HCT116 (cell line): Measurements from ENCODE around the gene CTBP1. TPM values are rescaled to one million over a fixed set of nuclear protein-coding genes. Genes with fewer than 3 reads are reported as not detected.

Experiments
- ATAC-seq: fragments of 200-7000 bp; cut with Tn5 transposase; 2 replicates; pipeline ENCODE4 v1.9.1; 2020; ENCODE audit warnings: mild to moderate bottlenecking, moderate library complexity
- BruUV-seq: library from RNA; stranded (reverse); fragments of 400-500 nt; replicated peaks from 2 replicates; lab custom pipeline; 2021; lab: Mats Ljungman, UMichigan
- CTCF ChIA-PET: fragments of 300-600 bp; sonication (Branson Sonifier 250); formaldehyde crosslinking; loops from one replicate; lab custom pipeline; 2021; ENCODE audit warnings: antibody characterized with exemption; lab: Charles Lee
- POLR2A ChIA-PET: fragments of 300-600, 350-600 bp; sonication (Branson Sonifier 250); formaldehyde crosslinking; loops from one replicate; lab custom pipeline; 2021; ENCODE audit warnings: antibody characterized with exemption; lab: Charles Lee
- RAD21 ChIA-PET, 2 experiments: fragments of 300-600 bp; sonication (Branson Sonifier 250); formaldehyde crosslinking; loops; one replicate each; lab custom pipeline; 2023; ENCODE audit warnings: low total read pairs in 2 of 2; ENCODE audit not compliant: uncharacterized antibody in 2 of 2, unreplicated experiment in 2 of 2, low non-redundant PET in 1 of 2; lab: Charles Lee
- DNase-seq: peaks from one replicate; pipeline ENCODE4 v3.0.0-alpha.2; 2010; ENCODE audit warnings: low read depth, low spot score
- H2AFZ ChIP-seq: fragments of 200-600 bp; shearing (Covaris generic), sonication (generic); 2 replicates; pipeline ENCODE4 v1.6.1; 2017; ENCODE audit warnings: low read depth, mixed run types, mixed read lengths, antibody characterized with exemption, low read length; ENCODE audit not compliant: poor library complexity, severe bottlenecking
- H3K27ac ChIP-seq: 2 replicates; pipeline ENCODE4 v1.5.1; 2012; ENCODE audit warnings: low read depth, low read length
- H3K27me3 ChIP-seq: fragments of 200-600 bp; sonication (generic); 2 replicates; pipeline ENCODE4 v1.6.1; 2016; ENCODE audit warnings: mixed run types, low read length, mixed read lengths; ENCODE audit not compliant: insufficient read depth
- H3K36me3 ChIP-seq, 2 experiments: fragments of 200-500 bp in 1 of 2; fragments of 200-600 bp in 1 of 2; sonication (Bioruptor generic) in 1 of 2; sonication (generic) in 1 of 2; 2 replicates each; pipeline versions ENCODE4 v1.5.1 to v1.6.1; 2014 to 2016; ENCODE audit warnings: low read length in 2 of 2, inconsistent platforms in 1 of 2, mixed read lengths in 1 of 2, mixed run types in 1 of 2; ENCODE audit not compliant: insufficient read depth in 2 of 2, control insufficient read depth in 1 of 2
- H3K4me1 ChIP-seq, 2 experiments: fragments of 200-600 bp in 1 of 2; sonication (generic) in 1 of 2; 2 replicates each; pipeline versions ENCODE4 v1.5.1 to v1.6.1; 2012 to 2017; ENCODE audit warnings: low read length in 2 of 2, inconsistent platforms in 1 of 2, mild to moderate bottlenecking in 1 of 2, mixed read lengths in 1 of 2, mixed run types in 1 of 2, moderate library complexity in 1 of 2; ENCODE audit not compliant: insufficient read depth in 2 of 2, control insufficient read depth in 1 of 2
- H3K4me2 ChIP-seq: fragments of 200-600 bp; sonication (generic); 2 replicates; pipeline ENCODE4 v1.6.1; 2017; ENCODE audit warnings: mixed run types, low read length, mixed read lengths
- H3K4me3 ChIP-seq, 2 experiments: fragments of 200-600 bp in 1 of 2; sonication (generic) in 1 of 2; replicated peaks in 1 of 2; 2 replicates each; pipeline ENCODE4 v1.5.1; 2011 to 2016; ENCODE audit warnings: low read length in 2 of 2, control low read depth in 1 of 2, low read depth in 1 of 2, mild to moderate bottlenecking in 1 of 2, mixed read lengths in 1 of 2, mixed run types in 1 of 2
- H3K79me2 ChIP-seq: fragments of 200-600 bp; sonication (generic); 2 replicates; pipeline ENCODE4 v1.6.1; 2017; ENCODE audit warnings: mild to moderate bottlenecking, mixed run types, low read length, moderate library complexity, mixed read lengths; ENCODE audit not compliant: insufficient read depth
- H3K9ac ChIP-seq: fragments of 200-600 bp; sonication (generic); 2 replicates; pipeline ENCODE4 v1.6.1; 2016; ENCODE audit warnings: low read length, mixed read lengths
- H3K9me2 ChIP-seq: fragments of 200-600 bp; sonication (generic), shearing (Covaris generic); 2 replicates; pipeline ENCODE4 v1.6.1; 2017; ENCODE audit warnings: mixed run types, mild to moderate bottlenecking, moderate library complexity; ENCODE audit not compliant: insufficient read depth
- H3K9me3 ChIP-seq, 2 experiments: fragments of 200-500 bp in 1 of 2; fragments of 200-600 bp in 1 of 2; sonication (Bioruptor generic) in 1 of 2; sonication (generic) in 1 of 2; 2 replicates each; pipeline ENCODE4 v1.6.1; 2014 to 2017; ENCODE audit warnings: low read length in 2 of 2, mixed read lengths in 2 of 2, inconsistent platforms in 1 of 2, low read depth in 1 of 2, mild to moderate bottlenecking in 1 of 2, mixed run types in 1 of 2, moderate library complexity in 1 of 2; ENCODE audit not compliant: control insufficient read depth in 1 of 2, insufficient read depth in 1 of 2
- H4K20me1 ChIP-seq: fragments of 200-600 bp; sonication (generic), shearing (Covaris generic); 2 replicates; pipeline ENCODE4 v1.6.1; 2017; ENCODE audit warnings: mixed run types, mild to moderate bottlenecking, moderate library complexity; ENCODE audit not compliant: insufficient read depth
- EGR1 ChIP-seq: IDR thresholded peaks from 2 replicates; pipeline ENCODE4 v1.6.1; 2012; ENCODE audit warnings: low read depth
- ELF1 ChIP-seq: IDR thresholded peaks from 2 replicates; pipeline ENCODE4 v1.6.1; 2012; ENCODE audit warnings: low read depth, borderline replicate concordance
- POLR2AphosphoS5 ChIP-seq: IDR thresholded peaks from 2 replicates; pipeline ENCODE4 v1.6.1; 2011; ENCODE audit warnings: mild to moderate bottlenecking, low read depth, low read length, moderate library complexity
- SIN3A ChIP-seq: IDR thresholded peaks from 2 replicates; pipeline ENCODE4 v1.6.1; 2012; ENCODE audit warnings: low read depth
- ZNF274 ChIP-seq: fragments of 200-500 bp; sonication (Bioruptor generic); IDR thresholded peaks from 2 replicates; pipeline ENCODE4 v1.6.1; 2014; ENCODE audit warnings: mild to moderate bottlenecking, low read depth, low read length, inconsistent platforms
- intact Hi-C: fragments of 100-400 bp; cut with micrococcal nuclease; formaldehyde crosslinking; loops from 2 replicates; pipeline ENCODE4 v1.10.0; 2022
- total RNA-seq: library from RNA; stranded (reverse); gene quantifications from one replicate; pipeline ENCODE4 v1.2.1, GENCODE V29; 2021; ENCODE audit not compliant: unreplicated experiment
- TF ChIP-seq, protein P1 (sequence below): IDR thresholded peaks from 2 replicates; pipeline ENCODE4 v1.6.1; 2011; ENCODE audit warnings: mild to moderate bottlenecking, low read length, moderate library complexity; ENCODE audit not compliant: insufficient replicate concordance; ENCODE audit errors: extremely low read depth

CTBP1 gene
- total RNA-seq, 1 experiment from 2014 or later = 175 TPM

DNA sequence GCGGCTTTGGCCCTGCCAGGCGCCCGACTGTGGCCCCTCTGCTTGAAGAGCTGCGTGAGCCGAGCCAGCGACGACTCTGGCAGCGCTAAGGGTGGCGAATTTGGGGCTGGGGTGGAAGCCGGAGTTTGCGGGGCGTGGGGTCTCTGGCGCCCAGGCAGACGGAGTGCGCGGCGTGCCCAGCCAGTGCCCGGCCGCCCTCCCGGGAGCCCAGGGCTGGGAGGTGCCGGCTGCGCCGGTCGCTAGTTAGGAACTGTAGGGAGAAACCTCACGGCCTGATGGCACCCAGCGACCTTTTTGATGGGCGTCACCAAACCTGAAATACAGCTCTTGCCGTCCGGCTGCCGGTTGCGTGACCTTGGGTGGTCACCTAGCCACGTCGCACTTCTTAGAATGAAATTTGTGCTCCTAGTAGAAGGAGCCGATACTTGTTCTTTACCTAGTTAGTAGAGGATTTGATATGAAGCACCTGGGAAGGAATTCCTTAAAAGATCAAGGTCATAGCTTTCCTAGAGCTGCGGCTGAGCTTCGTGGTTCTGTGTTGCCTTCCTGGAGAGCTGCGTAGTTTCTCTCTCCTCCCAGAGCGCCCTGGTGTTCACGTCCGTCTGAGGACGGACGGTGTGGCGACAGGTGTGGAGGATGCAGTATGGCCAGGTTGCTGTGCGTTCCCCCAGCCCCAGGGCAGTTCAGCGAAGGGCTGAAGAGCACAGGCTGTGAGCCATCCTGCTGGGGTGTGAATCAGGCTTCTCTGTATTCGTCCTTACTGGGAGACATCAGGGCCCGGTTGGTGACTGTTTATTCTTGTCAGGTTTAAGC lies 41.4 kb upstream of the CTBP1 start:
- ChIA-PET RAD21 (no interaction called here), POLR2A (interaction anchor here (0.6 to 1.3 kb wide), 2 partner anchors 28 to 32 kb away, joined by 3 read pairs; no protein-coding TSS in a partner anchor), CTCF (no interaction called here)
- no peaks in the 10 kb centered on the region for H4K20me1 ChIP-seq
- H3K79me2 ChIP-seq = peaks cover 56% of the 10 kb centered on the region
- DNase-seq = no peak
- peaks cover 14 to 29% of the 10 kb centered on the region in 2 experiments for H3K4me1 ChIP-seq
- ATAC-seq = peak; percentile 5
- TSS peak; percentile 54 for BruUV-seq
- intact Hi-C loops = no loop called here
- TF ChIP-seq SIN3A (no peak), ZNF274 (no peak), EGR1 (no peak), ELF1 (no peak), POLR2AphosphoS5 (no peak)
- TF ChIP-seq, protein P1, sequence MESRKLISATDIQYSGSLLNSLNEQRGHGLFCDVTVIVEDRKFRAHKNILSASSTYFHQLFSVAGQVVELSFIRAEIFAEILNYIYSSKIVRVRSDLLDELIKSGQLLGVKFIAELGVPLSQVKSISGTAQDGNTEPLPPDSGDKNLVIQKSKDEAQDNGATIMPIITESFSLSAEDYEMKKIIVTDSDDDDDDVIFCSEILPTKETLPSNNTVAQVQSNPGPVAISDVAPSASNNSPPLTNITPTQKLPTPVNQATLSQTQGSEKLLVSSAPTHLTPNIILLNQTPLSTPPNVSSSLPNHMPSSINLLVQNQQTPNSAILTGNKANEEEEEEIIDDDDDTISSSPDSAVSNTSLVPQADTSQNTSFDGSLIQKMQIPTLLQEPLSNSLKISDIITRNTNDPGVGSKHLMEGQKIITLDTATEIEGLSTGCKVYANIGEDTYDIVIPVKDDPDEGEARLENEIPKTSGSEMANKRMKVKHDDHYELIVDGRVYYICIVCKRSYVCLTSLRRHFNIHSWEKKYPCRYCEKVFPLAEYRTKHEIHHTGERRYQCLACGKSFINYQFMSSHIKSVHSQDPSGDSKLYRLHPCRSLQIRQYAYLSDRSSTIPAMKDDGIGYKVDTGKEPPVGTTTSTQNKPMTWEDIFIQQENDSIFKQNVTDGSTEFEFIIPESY = no peak
- H3K4me3 ChIP-seq = peak overlapping the region; percentile 63 to 100
- peak overlapping the region; percentile 99 for H3K4me2 ChIP-seq
- peaks cover 0 to 3% of the 10 kb centered on the region in 2 experiments; a peak in 1 of 4 replicates for H3K36me3 ChIP-seq
- H2AFZ ChIP-seq = no peak overlapping the region
- H3K9ac ChIP-seq = peak overlapping the region; percentile 97
- peak overlapping the region; percentile 81 for H3K27ac ChIP-seq
- H3K27me3 ChIP-seq = no peaks in the 10 kb centered on the region
- peaks cover 0 to 9% of the 10 kb centered on the region in 2 experiments; a peak in 2 of 4 replicates for H3K9me3 ChIP-seq
- H3K9me2 ChIP-seq = no peaks in the 10 kb centered on the region
